Measurements from ENCODE around the gene SERGEF.
A peak's percentile ranks its signal among the peaks of the same experiment; 100 is the strongest.
"Not testable (repeated sequence)": the region's sequence is repeated elsewhere in the genome, so short reads cannot be mapped to it uniquely, and the experiment has no call there.

SERGEF gene

DNA sequence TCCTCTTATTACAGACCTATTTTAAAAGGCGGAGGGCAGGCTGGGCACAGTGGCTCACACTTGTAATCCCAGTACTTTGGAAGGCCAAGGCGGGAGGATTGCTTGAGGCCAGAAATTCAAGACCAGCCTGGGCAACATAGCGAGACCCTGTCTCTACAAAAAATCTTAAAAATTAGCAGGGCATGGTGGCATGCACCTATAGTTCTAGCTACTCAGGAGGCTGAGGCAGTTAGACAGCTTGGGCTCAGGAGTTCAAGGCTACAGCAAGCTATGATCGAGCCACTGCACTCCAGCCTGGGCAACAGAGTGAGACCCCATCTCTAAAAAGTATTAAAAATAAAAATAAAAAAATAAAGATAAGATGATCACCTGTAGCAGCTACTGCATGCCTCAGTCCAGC, 12.7 kb downstream of the SERGEF start:
- ATAC-seq: not testable (repeated sequence)

DNA sequence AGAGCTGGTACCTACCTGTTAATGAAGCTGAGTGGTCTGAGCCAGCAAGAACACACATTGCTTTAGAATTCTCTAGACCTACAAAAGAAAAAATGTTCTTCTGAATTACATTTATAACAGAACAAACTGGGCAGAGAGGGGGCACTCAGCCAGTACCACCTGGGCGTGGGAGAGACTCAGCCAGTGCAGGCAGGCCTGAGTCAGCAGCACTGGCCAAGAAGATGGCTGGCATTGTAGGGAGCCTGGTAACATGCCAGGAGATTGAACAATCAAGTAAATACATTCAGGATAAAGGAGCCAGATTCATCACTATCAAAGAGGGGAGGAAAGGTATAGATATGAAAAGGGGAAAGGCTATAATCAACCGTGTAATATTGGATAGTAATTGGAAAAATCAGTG, 19.9 kb downstream of the SERGEF start:
- ATAC-seq: no peak

DNA sequence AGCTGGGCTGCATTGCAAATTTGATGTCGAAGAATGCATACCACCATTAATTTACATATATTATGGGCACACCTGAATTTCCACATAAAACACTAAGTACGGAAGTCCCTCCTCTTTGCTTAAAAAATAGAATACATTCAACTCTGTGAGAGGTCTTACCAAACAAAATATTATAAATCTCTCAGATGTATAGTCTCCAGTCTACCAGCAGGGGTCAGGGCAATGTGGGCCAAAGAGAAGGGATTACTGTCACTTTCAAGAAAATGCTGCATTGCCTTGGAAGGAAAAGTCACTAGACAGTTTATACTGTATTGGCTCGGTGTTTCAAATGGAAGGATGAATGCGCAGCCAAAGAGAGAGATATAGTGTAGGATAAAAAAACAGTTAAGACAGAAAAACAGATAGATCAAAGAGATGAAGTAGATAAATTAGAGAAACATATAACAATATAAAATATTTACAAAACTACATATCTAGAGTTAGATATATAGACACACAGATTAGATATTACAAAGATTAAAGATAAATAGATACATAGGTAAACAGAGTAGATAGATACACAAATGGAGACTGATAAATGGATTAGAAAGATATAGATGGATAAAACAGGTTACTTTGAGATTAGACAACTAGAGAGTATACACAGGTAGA, 20.9 kb downstream of the SERGEF start:
- peak in 1 of 2 donors; percentile 48 for ATAC-seq

DNA sequence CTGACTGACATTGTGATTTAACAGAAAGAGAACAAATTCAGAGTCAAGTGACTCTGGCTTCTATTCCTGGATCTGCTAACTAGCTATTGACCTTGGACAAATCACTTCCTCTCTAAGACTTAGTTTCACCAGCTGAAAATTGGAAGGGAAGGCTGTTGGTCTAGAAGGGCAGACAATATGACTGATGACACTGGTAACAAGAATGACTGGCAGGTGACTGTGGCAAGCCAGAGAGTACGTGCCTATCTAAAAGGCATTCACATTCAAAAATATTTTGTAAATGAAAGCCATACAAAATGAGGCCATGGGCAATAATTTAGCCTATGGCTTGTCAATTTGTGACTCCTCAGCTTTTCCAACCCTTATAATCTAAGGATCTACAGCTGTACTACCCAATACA, 23.5 kb downstream of the SERGEF start:
- no peak for ATAC-seq

DNA sequence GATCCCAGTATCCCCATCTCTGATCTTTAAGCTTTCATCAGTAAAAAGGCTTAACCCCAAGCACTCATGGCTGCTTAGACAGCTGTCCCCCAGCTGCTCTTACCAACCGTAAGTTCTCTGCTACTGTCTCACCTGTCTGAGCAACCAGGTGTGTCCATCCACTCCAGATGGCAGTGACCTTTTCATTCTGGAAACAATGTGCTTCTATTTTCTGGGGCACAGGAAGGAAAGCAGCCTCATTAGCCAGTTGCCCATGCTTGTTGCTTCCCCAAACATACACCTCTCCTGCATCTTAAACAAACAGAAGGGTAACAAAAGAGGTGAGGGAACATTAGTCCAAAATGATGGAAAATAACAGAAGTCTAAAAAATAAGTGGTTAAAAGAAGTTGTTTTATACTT, 24.4 kb downstream of the SERGEF start:
- no peak for ATAC-seq

- ATAC-seq: no peak
These were observed 25.0 kb downstream of the SERGEF start for GRCh38 chr11:17987826-17988225.

DNA sequence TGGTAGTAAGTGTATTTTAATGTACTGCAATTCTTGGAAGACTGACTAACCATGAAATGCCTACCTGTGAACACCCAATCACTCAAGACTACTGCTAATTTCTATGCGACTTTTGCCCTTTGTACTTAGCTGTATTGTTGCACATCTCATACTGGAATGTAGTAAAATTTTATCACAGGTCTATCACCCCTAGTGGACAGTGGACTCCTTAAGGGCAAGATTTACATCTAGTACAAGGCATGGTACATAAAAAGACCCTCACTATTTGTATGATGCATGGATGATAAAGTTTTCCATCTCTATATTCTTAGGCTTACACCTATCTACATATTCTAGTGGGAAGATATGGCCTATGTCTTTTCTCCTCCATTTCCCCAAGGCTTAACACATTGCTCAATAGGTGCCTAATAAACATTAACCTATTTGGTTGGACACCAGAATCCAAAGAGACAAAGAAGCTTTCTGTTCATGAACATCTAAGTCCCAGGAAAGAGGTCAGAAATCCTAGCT, 26.1 kb downstream of the SERGEF start:
- ATAC-seq: no peak

- ATAC-seq: no peak
These were observed 26.7 kb downstream of the SERGEF start for GRCh38 chr11:17986007-17986710.

DNA sequence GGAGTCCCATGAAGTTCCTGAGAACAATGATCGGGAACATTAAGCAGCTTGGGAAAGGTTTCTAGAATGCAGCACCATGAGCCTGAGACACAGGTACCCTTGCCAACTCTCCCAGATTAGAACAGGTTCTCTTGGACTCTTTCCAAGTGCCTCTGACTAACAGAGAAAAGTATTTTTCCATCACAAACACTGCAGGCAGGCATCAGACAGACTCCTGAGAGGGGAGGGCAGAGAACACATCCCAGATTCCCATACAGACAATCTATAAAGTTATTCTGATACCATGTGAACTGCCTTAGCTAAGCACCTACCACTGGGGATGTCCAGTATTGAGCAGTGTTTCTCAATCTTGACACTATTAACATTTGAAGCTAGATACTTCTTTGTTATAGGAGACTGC, 27.3 kb downstream of the SERGEF start:
- ATAC-seq: no peak

GRCh38 chr11:17983569-17983968, 29.3 kb downstream of the SERGEF start:
- no peak for ATAC-seq

DNA sequence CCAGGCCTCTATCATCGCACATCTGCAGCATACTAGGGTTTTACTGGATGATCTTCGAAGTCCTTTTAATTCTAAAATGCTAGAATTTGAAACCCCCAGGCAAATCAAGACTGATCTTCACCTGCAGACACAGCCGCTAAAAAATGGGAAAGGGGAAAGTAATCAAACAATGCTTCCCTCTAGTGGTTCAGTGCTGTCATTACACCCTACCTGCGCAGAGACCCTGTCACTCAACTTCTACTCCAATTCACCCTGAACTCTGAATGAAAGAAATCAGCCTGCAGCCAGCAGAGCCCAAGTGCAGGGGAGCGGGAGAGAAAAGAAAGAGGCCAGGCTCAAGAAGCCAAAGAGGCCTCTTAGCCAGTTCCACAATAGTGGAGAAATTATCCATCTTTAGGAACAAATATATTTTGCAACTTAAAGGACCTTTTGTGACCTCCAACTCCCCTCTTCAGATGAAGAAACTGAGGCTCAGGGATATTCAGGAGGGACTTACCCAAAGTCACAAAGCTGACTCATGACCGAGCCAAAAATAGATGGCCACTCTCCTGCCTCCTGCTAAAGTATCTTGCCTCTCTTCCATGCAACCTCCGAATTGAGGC, 33.0 kb downstream of the SERGEF start:
- no peak for ATAC-seq

DNA sequence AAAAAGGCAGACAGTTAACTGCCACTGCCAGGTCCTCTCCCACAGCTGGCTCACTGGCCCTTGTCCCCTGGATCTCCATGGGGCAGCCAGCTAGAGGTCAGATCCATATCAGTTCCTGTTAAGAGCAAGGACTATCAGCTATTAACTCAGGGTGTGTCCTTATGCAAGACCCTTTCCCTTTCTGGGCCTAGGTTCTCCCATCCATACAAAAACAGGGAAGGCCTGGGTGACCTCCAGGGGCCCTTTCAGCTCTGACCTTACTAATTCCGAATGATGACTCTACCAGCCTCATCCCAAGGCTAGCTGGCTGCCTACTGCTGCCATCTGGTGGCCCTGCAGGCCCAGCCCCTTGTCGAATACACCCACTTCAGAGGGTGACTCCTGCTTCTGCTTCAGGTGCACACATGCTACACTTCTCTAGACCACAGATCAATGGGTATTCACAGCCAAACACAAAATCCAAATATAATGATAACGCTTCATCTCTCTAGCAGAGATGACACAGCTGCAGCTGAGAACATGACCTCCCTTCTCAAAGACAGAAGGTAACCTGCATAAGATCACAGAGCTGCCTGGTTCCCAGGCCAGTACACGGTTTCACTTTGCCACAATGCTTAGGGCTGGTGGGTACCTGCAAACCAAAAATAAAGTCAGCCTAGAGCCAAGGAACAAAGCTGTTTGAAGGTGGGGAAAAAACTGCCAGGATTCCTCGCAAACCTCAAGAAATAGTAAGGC, 34.1 kb downstream of the SERGEF start:
- no peak for ATAC-seq

DNA sequence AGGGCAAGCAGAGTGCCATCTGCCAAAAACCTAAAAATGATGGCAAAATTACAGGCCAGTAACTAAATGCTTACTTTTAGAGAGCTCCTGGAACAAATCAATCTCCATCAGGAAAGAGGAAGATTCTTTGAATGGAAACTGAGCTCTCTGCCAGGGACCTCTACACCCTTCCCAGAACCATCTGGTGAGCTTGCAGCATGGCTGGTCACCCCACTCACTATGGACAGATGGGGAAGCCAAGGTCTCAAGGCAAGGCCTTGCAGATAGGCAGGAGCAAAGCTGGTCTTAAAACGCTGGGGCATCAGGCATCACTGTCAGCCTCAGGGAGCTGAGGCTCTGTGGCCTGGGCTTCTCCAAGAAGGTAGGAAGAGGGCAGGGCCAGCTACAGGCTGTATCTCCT, 36.2 kb downstream of the SERGEF start:
- ATAC-seq: no peak

GRCh38 chr11:17974246-17974645, 38.6 kb downstream of the SERGEF start:
- ATAC-seq: no peak

GRCh38 chr11:17972987-17973386, 39.9 kb downstream of the SERGEF start:
- ATAC-seq: no peak

DNA sequence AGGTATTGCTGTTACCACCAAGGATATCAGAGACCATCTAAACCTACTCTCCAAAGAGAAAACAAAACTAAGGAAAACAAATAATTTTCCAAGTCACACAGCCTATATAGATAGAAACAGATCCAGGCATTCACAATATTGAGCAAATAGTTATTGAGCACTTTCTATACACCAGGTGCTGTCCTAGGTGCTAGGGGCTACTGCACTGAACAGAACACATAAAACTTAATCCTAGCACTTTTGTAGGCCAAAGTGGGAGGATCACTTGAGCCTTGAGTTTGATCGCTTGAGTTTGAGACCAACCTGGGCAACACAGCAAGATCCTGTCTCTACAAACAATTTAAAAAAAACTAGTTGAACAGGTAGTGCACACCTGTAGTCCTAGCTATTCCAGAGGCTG, 44.6 kb downstream of the SERGEF start:
- no peak for ATAC-seq

DNA sequence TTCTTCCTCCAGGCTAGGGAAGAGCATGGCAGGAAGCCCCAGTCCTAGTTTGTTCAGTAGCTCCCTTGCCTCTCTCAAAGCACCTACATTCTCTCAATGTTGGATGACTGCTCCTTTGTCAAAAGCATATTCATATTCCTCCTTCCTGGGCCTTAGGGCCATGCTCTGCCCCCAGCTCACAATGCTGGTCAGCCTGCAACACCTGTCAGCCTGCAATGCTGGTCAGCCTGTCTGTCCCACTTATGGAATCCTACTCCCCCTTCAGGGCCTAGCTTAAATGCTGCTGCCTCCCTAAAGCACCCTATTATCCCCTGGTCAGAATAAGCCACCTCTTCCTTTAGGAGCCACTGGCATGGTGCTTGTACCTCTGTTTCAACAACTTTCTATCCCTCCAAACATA, 45.2 kb downstream of the SERGEF start:
- no peak for ATAC-seq

GRCh38 chr11:17960091-17960490, 52.8 kb downstream of the SERGEF start:
- ATAC-seq: no peak

GRCh38 chr11:17958446-17958845, 54.4 kb downstream of the SERGEF start:
- ATAC-seq: no peak

DNA sequence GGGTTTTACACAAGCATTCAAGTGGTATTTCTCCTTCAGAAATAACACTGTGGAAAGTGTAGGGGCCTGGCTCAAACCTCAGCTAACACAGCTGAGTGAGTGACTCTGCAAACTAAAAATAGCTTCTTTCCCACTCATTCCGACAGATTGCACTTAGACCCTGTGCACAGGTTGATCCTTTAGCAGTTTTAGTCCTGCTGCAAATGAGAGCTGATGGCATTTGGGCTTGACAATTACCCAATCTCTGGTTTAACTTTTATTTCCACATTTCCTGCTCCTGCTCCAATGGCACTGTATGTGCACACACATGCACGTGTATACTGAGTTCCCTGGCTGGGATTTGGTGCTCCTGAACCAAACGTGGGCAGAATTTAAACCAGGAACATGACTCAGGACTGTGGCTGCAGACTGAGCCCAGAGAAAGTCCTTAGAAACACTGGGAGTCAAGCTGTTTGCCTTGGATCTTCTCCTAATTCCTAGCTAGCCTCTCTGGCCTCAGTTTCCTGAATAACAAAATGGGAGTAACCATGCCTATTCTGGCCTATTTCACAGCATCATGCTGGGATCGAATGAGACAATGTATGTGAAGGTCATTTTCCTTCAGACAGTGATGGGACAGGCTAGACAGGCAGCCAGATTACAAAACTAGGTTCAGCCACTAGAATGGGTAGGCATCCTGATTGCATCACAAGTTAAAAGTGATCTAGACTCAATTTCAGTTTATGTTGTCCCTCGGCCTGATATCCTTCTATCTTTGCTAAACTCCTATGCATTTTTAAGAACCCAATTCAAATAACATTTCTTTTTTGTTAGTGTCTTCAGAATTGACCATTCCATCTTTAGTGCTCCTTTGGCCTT, 58.2 kb downstream of the SERGEF start:
- ATAC-seq: no peak

GRCh38 chr11:17952487-17952886, 60.4 kb downstream of the SERGEF start:
- ATAC-seq: no peak

- ATAC-seq: no peak
These were observed 61.0 kb downstream of the SERGEF start for GRCh38 chr11:17951685-17952388.

Data from activated CD4-positive, CD25-positive, alpha-beta regulatory T cell treated with anti-CD3 and anti-CD28 coated beads, Interleukin-2, amount 50 U/mL, for 24 hours (primary cell).